Loucy (cell line): ENCODE measurements around the gene ZNRF1.

Experiments used
- EZH2phosphoT487 ChIP-seq: fragments of 200-600 bp; IDR thresholded peaks from 2 replicates; pipeline ENCODE4 v1.6.1; 2018; ENCODE audit warnings: antibody characterized with exemption, mild to moderate bottlenecking, moderate library complexity, borderline replicate concordance
- TF ChIP-seq, protein P1 (sequence below): fragments of 200-600 bp; sonication (generic); conservative IDR thresholded peaks from 2 replicates; pipeline ENCODE4 v1.5.1; 2014; ENCODE audit warnings: mild to moderate bottlenecking, antibody characterized with exemption, low read length

DNA sequence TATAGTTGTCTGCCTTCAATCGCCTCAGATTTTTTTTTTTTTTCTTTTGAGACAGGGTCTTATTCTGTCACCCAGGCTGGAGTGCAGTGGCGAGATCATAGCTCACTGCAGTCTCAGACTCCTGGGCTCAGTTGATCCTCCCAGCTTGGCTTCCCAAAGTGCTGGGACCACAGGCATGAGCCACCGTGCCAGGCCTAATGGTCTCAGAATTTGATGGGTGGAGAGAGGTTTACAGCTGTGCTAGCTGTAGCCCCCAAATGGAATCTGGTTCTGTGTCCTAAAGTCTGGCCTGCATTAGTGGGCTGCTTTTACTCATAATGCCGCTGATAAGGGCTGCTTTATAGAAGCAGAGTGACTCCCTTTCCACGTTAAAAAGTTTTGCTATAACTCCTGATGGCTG, 5.1 kb downstream of the ZNRF1 start:
- TF ChIP-seq, protein P1, sequence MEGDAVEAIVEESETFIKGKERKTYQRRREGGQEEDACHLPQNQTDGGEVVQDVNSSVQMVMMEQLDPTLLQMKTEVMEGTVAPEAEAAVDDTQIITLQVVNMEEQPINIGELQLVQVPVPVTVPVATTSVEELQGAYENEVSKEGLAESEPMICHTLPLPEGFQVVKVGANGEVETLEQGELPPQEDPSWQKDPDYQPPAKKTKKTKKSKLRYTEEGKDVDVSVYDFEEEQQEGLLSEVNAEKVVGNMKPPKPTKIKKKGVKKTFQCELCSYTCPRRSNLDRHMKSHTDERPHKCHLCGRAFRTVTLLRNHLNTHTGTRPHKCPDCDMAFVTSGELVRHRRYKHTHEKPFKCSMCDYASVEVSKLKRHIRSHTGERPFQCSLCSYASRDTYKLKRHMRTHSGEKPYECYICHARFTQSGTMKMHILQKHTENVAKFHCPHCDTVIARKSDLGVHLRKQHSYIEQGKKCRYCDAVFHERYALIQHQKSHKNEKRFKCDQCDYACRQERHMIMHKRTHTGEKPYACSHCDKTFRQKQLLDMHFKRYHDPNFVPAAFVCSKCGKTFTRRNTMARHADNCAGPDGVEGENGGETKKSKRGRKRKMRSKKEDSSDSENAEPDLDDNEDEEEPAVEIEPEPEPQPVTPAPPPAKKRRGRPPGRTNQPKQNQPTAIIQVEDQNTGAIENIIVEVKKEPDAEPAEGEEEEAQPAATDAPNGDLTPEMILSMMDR: no peak
- TF ChIP-seq EZH2phosphoT487: no peak
